Epidermal melanocyte (primary cell): ENCODE data around the gene VAV2.

Experiments used
- DNase-seq: peaks from one replicate; pipeline ENCODE4 v3.0.0; 2011; ENCODE audit warnings: low spot score; ENCODE audit not compliant: insufficient read length

The VAV2 gene

DNA sequence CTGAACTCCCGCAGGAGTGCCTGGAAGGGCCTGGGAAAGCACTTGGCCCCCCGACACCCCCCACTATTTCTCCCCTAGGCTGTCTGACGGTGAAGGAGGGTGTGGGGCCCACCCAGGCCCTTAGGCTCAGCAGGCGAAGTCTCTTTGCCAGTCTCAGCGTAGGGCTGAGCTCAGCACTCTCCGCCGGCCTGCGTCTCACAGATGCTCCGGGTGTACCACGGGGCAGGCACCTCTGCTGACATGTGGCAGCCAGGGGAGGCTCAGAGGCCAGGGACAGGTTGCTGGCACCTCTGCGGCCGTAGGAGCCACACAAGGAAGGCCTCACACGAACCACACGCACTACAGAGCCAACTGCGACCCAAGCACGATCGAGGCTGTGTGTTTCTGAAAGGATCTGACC is 114.2 kb downstream of the VAV2 start:
- no peak for DNase-seq

DNA sequence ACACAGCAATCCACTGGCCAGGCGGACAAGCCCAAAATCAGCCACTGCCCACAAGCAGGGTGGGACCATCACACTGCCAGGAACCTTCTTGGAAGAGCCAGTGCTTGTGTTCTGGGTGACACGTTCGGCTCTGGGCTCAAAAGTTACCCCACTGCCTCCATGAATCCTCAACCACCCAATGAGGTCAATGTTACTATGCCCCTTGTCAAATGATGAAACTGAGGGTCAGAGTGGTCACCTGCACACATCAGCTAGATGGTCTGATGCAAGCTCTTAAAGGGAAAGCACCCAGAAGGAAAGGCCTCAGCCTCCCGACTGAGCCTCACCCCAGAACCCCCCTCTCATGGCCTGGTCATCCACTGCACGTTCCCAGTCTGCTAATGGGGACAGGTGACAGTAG is 114.8 kb downstream of the VAV2 start:
- DNase-seq = no peak

DNA sequence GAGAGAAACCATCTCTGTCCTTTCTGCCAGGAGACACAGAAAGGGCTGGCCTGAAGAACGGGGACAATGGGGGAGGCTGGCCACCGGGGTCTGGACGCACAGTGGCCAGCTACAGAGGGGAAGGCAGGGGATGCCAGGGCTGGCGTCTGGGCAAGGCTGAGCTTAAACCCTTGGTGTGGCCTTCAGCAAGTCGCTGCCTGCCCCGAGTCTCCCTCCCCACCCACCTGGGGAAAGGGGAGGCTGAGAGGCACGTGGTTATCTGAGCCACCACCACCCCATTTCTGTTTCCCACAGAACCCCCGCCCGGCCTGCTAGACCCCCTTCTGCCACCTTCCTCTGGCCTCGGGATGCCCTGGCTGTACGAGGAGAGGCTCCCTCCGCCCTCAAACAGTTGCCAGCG is 115.3 kb downstream of the VAV2 start:
- no peak for DNase-seq

DNA sequence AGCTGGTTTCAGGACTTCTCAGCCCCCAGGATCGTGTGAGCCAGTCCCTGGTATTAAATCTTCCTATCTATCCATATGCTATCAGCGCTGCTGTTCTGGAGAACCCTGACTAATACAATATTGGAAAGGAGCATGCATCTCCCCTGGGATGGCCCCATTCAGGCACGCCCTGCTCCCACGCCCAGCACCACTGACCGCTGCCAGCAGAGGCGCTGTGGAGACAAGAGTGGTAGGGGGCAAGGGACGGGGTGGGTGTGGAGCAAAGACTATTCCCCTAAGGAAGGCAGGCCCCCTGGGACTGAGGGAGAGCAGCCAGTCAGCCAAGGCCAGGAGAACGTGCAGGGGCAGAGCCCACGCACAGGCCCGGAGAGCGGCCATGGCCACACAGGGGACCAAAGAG is 116.0 kb downstream of the VAV2 start:
- DNase-seq = no peak

DNA sequence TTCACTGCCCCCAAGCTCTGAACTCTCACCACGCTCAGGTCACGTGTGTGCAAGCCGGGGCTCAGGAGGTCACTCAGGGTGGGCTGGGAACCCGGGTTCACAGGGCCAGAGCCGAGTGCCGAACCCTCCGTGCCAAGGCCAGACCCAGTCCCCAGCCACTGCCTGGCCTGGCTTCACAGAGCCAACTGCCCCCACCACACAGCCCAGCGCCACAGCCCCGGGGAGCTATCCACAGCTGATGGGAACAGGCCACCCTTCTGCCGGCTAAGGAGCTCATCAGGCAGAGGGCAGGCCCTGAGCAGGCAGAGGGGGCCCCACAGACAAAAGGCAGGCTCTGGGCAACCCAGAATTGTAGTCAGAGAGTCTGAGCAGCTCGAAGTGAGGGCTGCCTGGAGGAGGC is 117.0 kb downstream of the VAV2 start:
- DNase-seq = no peak

DNA sequence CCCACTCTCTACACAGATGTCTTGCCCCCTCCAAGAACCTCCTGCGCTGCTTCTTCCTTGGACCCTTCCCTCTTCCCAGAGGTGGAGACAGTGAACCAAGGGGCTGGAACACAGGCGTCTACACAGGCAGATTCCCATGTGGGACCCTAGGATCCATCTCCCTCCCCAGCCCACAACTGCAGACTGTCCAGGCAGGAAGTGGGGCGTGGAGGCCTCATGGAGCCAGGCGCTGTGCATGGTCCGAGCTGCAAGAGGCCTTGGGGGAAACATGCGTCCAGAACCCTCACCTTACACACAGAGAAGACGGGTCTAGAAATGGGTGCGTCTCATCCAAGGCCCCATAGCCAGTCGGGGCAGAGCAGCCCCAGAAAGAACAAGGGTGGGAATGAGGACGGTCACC is 117.5 kb downstream of the VAV2 start:
- no peak for DNase-seq

DNA sequence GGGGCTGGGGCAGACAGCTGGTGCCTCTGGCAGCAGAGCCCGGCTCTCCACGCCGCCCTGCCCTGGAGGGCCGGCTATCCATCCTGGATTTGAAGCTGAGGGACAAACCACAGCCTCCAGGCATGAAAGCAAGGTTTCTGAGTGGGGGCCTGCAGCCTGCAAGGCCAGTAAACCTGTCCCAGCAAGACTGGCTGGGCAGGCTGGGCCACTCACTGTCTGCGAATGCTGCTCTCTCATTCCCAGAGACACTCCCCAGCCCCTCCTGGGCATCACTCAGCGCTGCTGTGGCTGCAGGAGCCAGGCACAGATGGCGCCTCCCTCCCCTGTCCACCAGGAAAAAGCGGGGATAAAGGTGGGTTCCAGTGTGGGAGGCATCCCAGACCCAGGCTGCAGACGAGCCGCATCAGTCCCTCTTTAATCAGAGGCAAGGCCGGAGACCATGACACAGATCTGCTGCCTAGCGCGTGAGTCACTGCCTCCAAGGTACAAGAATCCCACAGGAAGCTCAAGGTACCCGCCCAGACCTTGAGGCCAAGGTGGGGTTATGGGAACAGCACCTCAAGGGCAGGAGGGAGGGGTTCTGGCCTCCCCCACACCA is 118.0 kb downstream of the VAV2 start:
- DNase-seq = no peak

DNA sequence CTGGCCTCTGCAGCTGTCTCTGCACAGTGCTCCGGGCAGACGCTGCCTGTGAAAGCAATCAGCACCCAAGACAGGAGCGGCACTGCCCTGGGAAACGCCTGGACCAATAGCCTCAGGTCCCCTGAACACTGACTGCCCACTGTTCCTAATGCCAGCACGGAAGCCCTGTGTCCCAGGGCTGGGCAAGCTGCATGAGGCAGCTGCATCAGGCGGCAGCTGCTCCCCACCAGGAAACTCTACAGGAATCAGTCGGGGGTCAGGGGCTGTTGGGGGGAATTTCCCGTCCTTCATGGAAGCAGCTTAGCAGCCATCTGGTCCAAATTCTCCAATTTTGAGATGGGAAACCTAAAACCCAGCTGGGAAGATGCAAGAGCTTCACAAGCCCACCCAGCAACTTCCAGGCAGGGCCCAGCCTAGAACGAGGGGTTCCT is 118.6 kb downstream of the VAV2 start:
- no peak for DNase-seq

DNA sequence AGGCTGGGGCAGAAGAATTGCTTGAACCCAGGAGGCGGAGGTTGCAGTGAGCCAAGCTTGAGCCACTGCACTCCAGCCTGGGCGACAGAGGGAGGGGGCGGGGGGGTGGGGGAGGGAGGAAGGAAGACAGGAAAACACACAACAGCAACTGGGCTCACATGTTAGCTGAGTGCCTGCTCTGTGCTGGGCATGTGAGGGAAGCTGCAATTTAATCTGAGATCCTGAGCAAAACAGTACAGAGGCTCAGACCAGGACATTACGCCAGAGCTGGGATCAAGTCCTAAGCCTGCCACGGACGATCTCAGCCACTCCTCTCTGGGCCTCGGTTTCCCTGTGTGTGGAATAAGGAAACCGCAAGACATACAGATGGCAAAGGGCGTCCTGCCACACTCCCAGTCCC is 119.1 kb downstream of the VAV2 start:
- no peak for DNase-seq

DNA sequence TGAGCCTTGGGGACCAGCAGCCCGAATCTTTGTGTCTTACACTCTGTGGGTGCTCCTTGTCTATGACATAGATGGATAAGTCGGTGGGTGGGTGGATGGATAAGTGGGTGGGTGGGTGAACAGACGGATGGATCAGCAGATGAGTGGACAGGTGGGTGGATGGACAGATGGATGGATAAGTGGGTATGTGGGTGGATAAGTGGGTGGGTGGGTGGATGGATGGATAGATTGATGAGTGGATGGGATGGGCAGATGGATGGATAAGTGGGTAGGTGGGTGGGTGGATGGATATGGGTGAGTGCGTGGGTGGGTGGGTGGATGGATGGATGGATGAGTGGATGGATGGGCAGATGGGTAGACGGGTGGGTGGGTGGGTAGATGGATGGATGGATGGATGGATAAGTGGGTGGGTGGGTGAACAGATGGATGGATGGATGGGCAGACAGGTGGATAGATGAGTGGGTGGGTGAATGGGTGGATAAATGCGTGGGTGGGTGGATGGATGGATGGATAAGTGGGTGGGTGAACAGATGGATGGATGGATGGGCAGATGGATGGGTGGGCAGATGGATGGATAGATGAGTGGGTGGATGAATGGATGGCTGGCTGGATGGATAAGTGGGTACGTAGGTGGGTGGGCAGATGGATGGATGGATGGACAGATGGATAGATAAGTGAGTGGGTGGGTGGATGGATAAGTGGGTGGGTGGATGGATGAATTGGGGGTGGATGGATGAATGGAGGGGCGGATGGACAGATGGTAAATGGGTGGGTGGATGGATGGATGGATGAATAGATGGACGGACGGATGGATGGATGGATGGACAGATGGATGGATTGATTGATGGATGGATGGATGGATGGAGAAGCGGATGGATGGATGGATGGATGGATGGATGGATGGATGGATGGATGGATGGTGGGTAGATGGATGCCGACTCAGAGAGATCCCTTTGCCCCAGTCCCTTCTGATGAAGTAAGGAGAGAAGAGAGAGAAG is 121.2 kb downstream of the VAV2 start:
- DNase-seq = no peak

DNA sequence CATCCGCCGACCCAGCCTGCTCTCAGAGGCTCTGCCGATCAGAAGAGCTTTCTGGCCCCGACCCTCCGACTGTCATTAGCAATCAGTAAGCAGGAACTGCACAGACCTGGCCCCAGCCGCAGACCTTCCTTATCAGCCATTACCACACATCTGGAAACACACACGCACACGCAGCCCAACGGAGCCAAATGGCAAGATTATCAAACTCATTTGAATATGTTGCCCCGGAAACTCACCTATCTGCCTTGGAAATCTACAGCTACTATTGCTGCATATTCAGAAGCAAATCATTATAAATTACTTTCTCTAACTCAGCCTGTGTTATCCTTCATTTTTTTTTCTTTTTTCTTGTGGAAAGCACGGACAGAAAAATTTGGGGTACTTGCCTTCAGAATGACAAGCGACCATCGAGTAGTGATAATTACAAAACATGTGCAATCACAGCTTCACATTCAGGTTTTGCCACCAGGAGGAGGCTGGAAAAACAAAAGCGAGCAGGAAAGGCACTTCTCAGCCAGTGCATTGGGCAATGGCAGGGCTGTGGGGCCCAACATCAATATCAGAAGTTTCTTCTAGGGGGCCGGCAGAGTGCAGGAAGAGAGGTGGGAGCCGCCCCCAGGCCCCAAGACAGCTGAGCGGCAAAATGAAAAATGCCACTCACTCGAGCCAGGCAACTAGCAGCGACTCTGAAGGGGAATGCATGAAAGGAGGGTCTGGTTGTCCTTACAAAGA is 122.3 kb downstream of the VAV2 start:
- DNase-seq = no peak

DNA sequence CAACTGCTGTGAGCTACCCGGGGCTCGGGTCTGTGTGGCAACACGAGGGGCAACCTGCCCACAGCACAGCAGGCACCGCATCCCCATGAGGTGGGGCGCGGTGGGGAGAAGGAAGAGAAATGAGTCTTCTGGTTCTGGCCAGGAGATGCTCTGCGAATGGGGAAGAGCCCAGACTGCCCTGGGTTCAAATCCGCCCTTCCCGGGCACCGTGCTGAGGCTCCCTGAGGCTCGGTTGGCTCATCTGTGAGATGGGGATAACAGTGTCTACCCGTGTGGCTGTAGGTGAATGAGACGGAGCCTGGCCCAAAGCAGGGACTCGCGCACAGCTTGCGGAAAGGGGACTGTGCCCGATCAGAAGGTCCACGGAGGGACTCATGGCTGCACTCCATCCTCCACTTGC is 123.9 kb downstream of the VAV2 start:
- no peak for DNase-seq

DNA sequence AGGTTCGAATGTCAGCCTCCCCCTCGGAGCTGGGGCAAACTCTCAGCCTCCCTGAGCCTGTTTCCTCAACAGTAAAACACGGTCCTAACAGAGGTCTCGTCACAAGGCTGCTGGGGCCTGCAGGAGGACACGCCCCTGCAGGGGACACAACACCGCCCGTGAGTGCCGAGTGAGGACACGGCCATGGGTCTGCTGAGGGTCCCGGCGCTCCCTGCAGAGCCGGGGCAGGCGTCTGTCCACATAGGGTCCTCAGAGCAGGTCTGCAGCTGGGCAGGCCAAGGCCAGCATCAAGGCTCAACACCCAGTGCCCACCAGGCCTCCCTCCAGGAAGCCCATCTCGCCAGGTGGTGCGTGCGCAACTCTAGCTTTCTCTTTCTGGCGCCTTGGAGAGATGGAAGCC is 125.2 kb downstream of the VAV2 start:
- no peak for DNase-seq

DNA sequence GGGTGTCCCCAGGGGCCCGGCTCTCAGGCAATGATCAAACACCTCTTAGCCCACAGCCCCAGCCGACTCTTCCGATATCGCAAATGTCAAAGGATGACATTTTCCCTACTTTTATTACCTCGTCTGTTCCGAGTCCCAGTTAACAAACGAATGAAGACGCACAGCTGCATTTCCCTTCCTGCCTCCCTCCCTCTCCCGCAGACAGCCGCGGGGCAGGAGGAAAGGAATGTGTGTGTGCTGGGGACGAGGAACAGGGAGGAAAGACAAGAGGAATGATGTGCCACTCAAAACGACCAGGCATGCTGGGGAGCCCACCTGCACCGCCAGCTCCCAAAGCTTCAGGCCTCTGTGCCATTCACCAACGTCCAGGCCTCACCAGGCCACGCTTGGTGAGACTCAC is 128.1 kb downstream of the VAV2 start:
- no peak for DNase-seq

DNA sequence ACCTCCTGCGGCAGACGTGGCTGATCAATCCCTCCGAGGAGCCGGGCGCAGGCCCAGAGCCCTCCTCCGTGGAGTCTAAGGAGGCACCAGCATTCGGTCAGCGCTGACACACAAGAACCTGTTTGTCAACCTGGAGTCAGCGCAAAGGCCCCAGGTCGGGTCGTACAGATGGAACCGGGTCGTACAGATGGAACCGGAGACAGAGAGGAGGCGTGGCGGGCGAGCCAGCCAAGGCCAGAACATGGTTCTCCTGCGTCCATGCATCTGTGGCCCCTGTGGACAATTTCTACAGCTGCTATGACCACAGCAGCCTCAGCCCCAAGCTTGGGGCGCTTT is 128.9 kb downstream of the VAV2 start:
- DNase-seq = no peak

DNA sequence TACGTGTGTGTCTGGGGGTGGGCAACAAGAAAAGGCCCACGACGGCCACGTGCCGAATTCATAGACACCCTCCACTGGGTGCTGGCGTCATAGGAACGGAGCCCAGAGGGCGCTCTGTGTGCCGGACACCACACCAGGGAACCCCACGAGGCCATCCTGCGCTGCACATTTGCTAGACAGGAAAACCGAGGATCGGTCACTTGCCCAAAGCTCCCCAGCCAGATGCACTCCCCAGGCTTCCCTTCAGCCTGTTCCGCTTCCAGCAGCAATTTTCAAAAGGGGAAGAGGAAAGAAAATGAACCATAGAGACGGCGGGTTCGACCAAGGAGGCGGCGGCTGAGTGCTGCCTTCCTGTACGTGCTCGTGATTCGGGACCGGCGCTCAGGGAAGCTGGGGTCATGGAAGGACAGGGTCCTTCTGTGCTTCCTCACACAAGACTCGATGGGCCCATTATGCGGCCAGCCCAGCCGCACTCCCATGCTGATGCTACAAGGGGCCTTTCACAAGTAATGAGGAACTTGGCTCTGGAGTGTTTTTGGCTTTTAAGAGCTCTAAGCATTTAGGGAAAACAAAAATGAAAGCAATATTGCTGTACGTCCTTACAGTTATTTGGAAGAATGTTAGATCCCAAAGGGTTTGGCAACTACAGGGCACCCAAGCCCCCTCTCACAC is 129.4 kb downstream of the VAV2 start:
- DNase-seq = no peak

DNA sequence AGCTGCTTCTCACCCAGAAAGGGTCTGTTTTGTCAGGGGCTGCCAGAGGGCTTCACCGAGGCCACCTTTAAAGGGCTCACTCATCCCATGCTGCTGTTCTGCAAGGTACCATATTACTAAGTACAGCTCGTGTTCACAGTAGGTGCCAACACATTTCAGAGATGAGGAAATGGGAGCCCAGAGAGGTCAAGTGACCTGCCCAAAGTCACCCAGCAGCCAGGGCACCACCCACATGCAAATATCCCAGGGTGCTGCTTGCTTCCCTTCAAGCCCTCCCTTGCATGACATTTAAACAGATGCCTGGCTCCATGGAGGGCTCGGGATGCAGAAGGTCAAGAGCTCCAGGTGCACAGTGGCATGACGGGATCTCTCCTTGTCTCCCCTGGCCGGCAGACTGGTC is 130.4 kb downstream of the VAV2 start:
- DNase-seq = no peak

DNA sequence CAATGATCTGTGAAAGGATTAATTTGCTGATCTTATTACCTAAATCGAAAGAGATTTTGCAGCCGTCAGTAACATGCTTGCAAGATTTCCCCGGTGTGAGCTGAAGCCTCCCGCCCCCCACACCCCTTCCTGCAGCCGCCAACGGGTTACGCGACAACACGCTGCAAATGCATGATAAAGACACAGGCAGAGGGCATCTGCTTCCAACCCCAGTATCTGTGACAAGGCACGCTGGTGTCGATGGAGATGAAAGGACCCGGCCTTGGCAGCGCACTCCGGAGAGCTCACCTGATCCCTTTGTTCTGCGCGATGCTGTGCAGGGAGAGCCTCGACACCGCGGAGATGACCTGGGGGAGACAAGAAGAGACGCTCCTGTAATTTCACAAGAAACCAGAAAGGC is 131.0 kb downstream of the VAV2 start:
- DNase-seq = no peak

DNA sequence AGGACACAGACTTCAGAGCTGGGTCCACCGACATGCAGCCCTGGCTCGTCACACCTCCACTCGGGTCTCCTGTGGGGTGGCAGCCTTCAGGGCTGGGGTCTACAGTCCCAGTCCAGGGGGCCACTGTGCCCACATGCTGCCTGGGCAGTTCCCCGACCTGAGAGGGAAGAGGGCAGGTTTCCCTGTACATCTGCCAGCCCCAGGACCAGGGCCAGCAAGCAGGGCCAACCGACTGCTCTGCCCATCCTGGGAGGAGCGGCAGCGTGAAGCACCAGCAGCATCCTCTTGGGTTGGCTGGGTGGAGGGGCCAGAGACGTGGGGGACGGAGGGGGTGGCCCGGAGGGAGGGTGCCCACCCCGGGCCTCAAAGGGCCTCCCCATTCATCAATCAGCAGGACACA is 133.4 kb downstream of the VAV2 start:
- DNase-seq = no peak

DNA sequence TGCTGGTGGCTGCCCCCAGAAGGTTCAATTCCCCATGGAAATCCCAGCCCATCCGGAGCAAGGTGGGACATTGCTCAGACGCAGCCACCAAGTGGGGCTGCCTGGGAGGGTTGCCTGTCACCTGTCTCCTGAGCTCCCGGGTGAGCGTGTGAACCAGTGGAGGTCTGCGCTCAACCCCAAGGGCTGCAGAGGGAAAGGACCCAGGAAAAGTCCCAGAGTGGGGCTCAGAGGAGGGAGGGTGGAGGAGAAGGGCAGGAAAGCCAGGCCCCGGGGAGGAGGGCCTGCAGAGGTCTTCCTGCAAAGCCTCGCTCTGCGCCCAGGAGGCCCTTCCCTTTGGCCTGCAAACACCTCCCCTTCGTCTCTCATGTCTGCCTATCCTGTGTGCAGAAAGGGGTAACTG is 134.5 kb downstream of the VAV2 start:
- DNase-seq = no peak

DNA sequence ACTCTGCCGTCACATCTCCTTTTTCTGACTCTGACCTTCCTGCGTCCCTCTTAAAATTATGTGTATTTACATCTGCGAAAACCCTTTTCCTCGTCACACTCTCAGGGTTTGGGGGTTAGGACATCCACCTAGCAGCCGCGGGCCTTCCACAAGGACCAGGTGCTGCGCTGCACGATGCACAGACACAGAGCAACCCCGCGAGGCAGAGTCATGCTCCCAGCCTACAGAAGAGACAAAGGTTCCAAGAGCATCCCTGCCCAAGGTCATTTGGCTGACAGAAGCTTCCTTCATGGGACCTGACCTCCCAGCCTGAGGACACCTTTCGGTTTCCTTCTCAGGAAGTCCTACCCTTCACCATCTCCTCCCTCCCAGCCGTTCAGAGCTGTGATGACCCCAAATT is 135.3 kb downstream of the VAV2 start:
- no peak for DNase-seq
